HG03064 (cell line): ENCODE results near the gene DDX39A.
"Not testable (repeated sequence)": the region's sequence is repeated elsewhere in the genome, so short reads cannot be mapped to it uniquely, and the experiment has no call there.

Source experiments
- ATAC-seq: cut with Tn5 transposase; IDR thresholded peaks from one replicate; pipeline ENCODE4 v1.9.1; 2021; ENCODE audit warnings: low read depth; ENCODE audit not compliant: unreplicated experiment

The DDX39A gene

DNA sequence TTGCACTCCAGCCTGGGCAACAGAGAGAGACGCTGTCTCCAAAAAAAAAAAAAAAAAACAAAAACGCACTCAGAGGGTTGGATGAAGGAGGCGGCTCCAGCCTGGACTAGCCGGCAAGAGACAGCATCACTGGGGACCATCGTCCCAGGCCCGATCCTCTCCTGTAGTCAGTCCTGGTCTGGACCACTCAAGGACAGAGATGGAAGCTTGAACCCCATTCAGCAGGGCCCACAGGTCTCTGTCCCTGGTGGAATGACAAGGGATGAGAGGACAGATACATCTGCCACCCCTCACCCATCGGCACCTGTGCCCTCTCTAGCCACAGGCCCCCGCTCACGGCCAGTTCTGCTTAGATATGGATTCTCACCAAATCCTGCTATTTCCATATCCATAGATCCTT lies 23.9 kb downstream of the DDX39A start:
- no peak for ATAC-seq

DNA sequence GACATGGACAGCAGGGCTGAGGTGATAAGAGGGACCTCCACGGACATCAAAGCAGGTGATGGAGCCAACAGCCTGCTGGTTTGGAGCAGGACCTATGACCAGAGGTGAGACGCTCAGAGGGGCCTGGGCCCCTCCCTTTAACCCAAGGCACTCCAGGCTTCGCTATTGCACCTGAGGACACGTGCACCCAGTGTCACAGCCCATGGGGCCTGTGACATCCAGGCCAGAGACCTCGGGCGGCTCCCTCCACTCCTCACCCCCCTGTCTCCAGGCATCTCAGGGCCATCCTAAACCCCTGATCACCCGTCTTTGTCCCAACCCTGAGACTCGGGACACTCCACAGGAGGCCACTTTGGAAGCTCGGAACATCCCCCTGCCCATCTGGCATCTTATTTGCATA lies 25.0 kb downstream of the DDX39A start:
- ATAC-seq: no peak

DNA sequence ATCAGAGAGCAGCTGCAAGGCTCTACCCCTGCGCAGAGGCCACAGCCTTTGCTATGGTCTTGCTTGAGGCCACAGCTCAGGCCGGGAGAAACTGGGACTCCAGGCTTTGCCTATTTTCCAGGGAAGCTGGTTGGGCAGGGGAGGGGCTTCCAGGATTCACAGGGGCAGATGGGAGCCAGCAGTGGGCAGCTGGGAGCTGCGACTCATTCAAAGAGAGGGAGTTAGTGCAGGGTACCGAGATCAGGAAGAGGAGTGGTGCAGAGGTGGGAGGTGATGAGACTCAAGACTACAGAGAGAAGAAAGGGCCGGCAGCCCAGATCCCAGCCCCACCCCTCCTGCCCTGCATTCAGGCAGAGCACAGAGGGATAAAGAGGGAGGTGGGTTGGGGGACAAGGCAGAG lies 25.8 kb downstream of the DDX39A start:
- ATAC-seq: no peak

DNA sequence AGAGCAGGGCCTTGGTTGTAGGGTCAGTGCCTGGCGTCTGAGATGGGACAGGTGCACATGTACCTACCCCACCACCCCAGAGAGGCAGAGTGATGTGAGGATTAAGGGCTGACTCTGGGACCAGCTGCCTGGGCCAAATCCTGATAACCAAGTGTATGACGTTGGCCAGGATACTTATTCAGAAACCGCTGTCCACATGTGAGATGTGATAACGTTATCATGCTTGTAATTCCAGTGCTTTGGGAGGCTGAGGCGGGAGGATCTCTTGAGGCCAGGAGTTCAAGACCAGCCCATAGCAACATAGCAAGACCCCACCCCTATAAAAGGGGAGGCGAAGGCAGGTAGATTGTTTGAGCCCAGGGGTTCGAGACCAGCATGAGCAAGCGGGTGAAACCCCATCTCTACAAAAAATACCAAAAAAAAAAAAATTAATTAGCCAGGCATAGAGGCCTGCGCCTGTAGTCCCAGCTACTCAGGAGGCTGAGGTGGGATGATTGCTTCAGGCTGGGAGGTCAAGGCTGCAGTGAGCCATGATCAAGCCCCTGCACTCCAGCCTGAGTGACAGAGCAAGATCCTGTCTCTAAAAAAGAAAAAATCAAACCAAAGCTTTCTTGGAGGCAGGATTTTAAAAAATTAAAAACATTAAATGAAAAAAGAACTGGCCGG lies 27.9 kb downstream of the DDX39A start:
- no peak for ATAC-seq

GRCh38 chr19:14390548-14390947 lies 28.6 kb downstream of the DDX39A start:
- ATAC-seq: no peak

DNA sequence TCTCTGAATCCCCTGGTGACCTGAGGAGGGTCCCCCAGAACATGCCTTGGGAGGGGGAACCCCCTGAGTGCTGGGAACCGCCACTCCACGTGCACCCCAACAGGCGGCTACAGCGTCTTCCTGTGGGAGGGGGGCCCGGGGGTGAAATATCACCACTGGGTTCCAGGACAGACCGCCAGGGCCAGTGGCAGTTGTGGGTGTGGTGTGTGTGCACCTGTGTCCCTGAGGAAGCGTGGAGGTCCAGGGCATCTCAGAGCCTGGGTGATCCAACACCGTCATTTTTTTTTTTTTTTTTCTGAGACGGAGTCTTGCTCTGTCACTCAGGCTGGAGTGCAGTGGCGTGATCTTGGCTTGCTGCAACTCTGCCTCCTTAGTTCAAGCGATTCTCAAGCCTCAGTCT lies 33.6 kb downstream of the DDX39A start:
- no peak for ATAC-seq

DNA sequence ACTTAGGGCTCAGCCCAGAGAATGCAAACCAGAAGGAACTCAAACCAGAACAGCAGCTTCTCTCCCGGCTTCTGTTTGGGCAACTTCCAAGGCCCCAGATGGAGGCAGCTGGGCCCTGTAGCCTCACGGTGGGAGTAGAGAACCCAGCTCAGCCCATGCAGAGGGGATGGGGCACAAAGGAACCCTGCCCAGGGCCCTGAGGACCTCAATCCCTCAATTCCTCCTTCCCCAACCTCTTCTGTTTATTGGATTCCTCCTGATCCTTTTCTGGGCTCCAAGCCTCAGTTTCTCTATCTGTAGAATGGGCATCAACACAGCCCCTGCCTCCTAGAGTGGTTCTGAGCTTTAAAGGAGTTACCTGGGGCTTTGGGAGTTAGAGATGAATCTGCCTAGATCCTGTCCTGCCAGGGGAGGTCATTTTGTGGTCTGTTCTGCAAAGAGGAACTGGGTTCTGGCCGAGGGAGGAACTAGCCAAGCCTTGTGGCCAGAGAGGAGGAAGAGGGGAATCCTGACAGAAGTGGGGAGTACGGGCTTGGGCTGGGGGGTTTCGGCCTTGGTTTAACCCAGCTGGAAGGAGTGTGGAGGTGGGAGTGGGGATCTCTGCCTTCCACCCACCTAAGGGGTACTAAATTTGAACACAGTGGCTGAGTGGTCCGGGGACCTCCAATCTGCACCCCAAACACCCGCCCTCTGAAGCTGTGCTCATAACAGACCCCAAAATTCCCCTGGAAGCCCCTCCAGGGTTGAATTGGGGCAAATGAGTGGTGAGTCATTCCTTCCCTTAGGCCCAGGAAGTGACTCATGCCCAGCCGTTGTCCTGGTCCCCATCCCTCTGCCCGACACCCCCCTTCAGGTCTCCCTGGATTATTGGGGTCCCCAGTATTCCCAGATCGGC lies 35.2 kb downstream of the DDX39A start:
- ATAC-seq: no peak

DNA sequence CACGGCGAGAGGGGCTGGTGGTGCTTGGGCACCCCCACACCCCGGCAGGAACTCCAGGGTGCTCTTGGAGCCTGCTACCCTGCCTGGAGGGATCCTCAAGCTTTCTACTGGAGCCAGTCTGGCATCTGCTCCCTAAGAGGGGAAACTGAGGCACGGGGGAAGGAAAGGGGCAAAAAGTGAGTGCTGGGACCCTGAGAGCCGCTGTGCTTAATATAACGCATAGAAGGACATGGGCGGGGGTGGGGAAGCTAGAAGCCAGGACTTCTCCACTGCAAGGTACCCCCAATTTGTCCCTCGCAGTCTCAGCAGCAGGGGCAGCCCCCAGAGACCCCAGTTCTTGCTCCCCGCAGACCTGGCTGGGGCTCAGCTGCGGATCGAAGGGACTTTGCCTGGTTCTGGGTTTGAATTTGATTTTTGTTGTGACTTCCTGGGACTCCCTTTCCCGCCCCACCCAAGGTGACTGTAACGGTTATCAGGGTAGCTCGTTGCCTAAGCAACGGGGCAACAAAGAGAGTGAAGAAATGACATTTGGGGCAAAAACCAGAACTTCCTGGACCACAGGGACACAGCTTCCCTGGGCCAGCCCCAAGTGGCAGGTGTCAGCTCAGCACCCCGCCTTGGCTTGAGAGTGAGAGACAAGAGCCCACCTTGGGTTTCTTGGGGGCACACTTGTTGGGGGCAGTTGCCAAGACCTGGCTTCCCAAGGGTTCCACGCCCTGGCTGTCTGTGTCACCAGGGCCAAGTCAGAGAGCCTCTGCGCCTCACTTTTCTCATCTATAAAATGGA lies 37.3 kb downstream of the DDX39A start:
- ATAC-seq: no peak

DNA sequence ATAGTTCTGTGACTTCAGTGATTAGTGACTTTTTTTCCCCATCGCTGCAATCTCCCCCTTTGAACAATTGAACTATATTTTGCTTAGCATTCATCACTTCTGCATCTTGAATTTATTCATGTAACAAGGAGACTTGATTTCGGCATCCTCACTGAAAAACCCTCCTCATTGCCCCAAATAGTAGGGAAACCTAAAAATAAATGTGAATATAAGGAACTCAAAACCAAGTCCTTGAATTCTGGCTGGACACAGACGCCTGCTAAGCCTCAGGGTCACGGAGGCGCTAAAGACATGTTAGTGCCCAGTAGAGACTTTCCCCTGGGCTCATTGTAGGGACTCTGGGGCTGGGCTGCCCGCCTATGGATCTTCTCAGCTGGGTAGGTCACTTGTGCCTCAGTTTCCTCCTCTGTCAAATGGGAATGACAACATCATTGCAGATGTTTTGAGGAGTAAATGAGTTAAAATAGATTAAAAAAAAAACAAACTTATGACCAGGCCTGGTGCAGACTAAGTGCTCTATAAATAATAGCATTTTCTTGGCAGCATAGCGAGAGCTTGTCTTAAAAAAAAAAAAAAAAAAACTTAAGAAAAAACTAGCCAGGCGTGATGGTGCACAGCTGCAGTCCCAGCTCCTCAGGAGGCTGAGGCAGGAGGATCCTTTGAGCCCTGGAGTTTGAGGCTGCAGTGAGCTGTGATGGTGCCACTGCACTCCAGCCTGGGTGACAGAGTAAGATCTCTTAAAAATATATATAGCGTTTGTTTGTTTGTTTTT lies 39.7 kb downstream of the DDX39A start:
- no peak for ATAC-seq

- ATAC-seq: no peak
Observed at GRCh38 chr19:14378890-14379289, 40.3 kb downstream of the DDX39A start.

DNA sequence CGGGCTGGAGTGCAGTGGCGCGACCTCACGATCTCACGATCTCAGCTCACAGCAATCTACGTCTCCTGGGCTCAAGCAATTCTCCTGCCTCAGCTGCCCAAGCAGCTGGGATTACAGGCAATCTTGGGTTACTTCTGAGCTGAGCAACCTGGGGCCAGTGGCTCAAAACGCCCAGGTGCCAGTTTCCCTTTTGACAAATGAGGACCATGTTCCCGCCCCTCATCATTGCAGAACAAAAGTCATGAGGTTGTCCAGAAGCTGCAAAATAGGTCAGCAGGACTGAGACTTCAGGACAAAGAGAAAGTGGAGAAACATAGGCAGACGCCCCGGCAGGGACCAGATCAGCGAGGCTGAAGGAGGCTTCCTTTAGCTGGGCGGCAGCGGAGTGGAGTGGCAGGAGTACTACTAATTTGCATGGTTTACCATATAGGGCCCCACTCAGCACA lies 41.2 kb downstream of the DDX39A start:
- ATAC-seq: no peak

- ATAC-seq: no peak
Observed at GRCh38 chr19:14375582-14376291, 43.4 kb downstream of the DDX39A start.

GRCh38 chr19:14375055-14375581 lies 44.0 kb downstream of the DDX39A start:
- ATAC-seq: no peak

- ATAC-seq: not testable (repeated sequence)
Observed at GRCh38 chr19:14374313-14374712, 44.8 kb downstream of the DDX39A start.

GRCh38 chr19:14372384-14373077 lies 46.6 kb downstream of the DDX39A start:
- not testable (repeated sequence) for ATAC-seq

- ATAC-seq: no peak
Observed at GRCh38 chr19:14371301-14371821, 47.8 kb downstream of the DDX39A start.

DNA sequence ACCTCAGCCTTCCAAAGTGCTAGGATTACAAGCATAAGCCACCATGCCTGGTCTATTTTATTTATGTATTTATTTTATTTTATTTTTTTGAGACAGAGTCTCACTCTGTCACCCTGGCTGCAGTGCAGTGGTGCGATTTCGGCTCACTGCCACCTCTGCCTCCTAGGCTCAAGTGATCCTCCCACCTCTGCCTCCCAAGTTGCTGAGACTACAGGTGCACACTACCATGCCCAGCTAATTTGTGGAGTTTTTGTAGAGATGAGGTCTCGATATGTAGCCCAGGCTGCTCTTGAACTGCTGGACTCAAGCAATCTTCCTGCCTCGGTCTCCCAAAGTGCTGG lies 48.2 kb downstream of the DDX39A start:
- no peak for ATAC-seq

DNA sequence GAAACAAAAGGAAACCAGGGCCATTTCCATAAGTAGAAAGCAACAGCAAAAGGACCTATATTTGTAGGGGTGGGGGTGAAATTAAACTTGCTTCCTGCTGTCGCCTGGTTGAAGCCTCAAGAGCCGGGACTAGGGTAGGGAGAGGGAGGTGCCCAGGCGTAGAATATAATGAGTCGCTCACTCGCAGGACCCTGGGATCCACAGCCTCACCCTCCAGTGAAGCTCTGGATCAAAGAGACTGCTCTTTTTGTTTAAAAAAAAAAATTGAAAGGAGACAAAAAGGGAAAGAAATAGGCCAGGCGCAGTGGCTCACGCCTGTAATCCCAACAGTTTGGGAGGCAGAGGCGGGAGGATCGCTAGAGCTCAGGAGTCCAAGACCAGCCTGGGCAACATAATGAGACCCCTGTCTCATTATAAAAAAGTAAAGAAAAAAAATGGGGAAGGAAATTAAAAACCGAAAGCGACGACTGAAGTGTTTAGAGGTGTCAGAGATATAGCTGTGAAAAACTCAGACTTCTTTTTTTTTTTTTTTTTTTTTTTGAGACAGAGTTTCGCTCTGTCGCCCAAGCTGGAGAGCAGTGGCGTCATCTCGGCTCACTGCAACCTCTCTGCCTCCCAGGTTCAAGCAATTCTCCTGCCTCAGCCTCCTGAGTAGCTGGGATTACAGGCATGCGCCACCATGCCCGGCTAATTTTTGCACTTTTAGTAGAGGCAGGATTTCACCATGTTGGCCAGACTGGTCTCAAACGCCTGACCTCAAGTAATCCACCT lies 48.8 kb downstream of the DDX39A start:
- no peak for ATAC-seq
